HG02759 (cell line): ENCODE results near the gene CALML3.

Source experiments
- ATAC-seq: cut with Tn5 transposase; IDR thresholded peaks from one replicate; pipeline ENCODE4 v1.9.1; 2021; ENCODE audit warnings: mild to moderate bottlenecking, moderate library complexity; ENCODE audit not compliant: unreplicated experiment

CALML3 gene

DNA sequence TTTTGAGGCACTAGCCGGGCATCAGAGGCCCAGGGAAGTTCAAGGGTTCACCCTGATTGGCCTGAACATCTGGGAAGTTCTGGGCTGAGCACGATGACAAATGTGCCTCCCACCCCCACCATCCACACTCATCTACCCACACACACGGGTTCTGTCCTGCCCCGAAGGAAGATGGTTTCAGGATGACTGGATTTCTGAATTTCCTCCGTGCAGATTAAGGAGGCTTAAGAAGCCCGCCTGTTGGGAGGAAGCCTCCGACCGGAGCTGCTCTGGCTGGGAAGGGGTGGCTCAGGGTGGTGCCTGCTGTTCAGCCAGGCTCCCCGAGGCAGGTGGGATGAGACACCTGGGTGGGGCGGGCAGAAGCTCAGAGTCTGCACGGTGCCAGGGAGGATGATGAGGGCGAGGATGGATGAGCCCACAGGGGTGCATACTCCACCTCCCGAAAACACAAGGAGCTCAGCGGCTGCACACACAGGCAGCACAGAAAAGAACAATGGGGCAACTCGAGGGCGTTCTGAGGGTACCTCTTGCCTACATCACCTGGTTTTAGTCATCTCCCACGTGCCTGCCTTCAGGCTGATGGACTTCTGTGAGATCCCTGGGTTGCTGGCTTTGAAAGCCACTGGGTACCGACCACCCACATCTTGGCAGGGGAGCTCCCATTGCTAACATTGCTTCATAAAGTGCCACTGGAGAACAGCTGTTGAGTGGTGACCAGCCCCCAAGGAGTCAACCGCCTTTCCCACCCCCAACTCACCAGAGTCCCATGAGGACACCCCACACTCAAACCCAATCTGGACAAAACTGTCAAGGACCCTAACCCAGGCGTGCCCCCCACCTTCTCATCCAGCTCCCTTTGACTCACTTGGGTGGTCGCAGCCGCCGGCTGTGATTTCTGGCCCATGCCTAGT, 41.2 kb downstream of the CALML3 start:
- no peak for ATAC-seq

DNA sequence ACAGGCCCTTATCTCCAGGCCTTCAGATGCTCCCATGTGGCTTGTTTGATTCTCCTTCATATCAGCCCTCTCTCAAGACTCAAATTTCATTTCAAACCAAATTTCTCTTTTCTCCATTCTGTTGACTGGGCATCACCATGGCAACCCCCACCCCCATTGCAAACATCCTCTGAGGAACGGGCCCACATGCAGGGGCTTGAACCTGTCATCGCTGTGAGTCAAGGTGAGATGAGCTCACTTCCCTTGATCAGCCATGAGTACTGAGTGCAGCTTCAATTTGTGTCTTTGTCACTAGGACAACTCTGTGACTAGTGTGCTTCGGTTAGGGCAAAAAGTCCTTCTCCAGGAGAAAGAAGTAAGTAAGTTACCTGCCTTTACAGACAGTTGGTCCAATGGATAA, 41.9 kb downstream of the CALML3 start:
- ATAC-seq, result no peak

DNA sequence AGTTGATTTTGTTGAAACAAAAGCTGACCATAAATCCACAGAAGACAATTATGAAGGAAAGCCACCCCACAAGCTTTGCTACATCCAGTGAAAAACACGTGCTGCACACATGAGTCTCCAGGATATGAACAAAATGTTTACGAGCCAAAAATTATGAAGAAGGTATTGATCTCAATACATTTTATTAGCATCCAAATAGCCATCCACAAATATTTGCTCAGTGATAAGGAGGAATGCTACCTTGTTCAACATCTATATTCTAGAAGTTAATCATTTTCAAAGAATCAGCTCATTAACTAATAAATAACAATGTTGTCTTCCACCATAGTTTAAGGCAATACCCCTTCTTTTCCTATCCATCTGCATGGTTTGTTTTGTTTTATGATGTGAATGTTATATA, 42.7 kb downstream of the CALML3 start:
- ATAC-seq, result no peak

DNA sequence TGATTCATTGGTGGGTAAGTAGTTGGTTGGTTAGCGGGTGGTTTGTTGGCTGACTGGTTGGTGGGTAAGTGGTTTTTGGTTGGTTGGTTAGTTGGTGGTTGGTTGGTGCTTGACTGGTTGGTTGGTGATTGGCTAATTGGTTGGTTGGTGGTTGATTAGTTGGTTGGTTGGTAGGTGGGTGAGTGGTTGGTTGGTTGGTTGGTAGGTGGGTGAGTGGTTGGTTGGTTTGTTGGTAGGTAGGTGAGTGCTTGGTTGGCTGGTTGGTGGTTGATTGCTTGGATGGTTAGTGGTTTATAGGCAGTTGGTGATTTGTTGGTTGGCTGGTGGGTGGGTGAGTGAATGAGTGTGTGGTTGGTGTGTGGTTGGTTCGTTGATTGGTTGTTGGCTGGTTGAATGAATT, 44.2 kb downstream of the CALML3 start:
- ATAC-seq, result no peak

DNA sequence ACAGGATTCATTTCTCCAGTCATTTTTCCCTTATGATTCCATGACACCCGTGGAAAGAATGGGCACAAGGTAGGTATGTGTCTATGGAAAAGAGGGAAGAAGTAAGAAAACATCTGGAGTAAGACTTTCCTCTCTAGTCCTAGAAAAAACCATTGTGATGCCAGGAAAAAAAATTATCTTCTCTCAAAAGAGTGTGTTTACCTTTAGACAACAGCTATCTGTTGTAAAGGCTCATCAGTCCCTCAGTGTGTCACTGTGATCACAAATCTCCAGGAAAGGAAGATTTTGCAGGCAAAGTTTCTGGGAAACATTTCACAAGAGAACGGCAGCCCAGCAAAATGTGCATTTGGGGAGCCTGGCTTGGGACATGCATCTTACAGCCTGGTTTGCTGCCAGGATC, 44.8 kb downstream of the CALML3 start:
- ATAC-seq, result no peak

DNA sequence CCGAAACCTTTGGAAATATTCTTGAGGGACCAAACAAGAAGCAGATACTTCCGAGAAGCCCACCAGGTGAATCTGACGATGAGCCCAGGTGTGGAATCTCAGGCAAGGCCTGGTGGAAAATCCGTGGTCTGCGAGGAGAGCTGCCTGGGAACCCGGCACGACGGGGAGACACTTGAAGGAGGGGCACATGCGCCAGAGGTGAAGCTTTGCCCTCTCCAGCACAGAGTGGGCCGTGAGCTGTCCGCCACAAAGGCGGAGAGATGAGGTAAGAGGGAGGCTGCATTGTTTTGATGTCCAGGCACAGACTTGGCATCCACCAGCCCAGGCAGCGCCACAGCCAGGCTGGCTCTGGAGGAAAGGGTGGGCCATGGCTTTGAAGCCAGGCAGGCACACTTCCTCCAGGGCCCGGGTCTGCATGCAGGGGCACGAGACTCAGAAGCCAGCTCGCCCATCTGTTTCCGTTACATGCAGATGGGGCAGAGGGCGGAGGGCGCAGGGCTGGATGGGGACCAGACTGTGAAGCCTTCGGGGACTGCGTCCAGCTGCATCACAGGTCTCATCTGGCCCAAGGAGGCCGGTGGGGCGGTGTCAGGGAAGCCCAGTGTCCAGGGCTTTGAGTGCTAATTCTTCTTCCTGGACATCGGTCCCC, 45.4 kb downstream of the CALML3 start:
- no peak for ATAC-seq

DNA sequence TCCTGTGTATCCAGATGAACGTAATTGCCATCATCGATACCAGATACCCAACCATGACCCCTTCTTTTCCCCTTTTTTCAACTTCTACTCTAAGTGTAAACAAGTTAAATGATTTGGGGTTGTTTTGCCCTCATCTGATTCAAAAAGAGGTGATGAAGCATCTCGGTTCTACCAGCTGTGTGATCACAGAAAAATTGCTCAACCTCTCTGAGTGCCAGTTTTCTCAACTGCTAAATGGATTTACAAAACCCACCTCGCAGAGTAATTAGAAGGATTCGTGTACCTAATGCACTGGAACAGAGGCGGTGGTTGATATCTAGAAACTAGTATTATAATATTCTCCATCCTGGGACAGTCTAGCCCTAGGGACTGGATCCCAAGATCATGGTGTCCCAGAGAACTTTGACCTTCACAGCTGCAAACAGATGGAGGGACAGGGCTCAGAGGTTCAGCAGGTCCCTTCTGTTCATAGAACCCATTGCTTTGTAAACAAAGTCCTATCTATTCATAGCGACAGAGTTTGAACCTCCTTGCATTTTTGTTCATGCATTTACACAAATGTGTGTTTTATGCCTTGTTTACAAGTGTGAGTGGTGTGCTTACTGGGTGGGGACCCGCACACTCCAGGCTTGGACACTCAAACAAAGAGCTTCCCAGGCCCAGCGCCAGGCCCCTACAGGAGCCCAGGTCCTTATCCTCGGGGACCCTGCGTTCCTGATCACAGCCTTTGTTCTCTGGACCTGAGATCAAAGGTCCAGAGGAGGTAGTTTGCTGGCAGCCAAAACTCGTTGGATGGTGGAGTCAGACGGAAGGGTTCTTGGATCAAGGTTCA, 46.4 kb downstream of the CALML3 start:
- no peak for ATAC-seq

DNA sequence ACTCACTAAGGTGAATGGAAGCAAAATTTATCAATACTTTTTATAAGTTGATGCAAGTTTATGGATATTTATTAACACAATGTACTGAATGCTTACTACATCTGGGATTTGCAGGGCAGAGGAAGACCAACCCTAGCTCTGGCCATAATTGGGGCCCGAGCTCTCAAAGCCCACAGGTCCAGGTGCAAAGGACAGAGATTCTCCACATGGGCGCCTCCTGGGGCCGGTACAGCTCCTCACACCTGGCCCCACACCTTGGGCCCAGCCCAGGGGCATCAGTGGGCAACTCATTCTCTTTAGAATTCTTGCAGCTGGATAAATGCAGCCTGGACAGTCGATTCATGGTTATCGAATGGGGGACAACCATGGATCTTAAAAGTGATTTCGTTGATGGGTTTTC, 47.1 kb downstream of the CALML3 start:
- ATAC-seq, result no peak

DNA sequence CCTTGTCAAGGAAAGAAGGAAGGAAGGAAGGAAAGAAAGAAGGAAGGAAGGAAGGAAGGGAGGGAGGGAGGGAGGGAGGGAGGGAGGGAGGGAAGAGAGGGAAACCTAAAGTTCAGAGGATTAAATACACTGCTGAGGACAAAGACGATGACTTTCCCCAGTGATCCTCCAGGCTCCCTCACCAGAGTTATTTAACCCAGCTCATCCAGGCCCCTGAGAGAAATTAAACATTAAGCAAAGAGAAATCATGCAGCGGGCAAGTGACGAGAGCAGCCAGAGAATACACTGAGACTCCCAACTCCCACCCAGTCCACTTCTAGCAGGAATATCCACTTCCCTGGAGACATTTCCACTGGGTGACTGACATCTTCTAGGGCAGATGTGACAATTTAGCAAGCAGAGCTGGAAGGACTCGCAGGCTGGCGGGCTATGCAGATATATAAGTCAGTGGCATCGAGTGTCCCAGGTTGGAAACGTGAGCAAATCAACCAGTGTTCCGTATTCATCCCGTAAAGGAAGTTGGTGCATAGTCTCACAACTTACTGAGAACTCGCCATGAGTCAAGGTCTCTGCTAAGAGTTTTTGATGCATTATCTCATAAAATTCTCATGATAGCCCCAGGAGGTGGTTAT, 48.7 kb downstream of the CALML3 start:
- ATAC-seq, result no peak

DNA sequence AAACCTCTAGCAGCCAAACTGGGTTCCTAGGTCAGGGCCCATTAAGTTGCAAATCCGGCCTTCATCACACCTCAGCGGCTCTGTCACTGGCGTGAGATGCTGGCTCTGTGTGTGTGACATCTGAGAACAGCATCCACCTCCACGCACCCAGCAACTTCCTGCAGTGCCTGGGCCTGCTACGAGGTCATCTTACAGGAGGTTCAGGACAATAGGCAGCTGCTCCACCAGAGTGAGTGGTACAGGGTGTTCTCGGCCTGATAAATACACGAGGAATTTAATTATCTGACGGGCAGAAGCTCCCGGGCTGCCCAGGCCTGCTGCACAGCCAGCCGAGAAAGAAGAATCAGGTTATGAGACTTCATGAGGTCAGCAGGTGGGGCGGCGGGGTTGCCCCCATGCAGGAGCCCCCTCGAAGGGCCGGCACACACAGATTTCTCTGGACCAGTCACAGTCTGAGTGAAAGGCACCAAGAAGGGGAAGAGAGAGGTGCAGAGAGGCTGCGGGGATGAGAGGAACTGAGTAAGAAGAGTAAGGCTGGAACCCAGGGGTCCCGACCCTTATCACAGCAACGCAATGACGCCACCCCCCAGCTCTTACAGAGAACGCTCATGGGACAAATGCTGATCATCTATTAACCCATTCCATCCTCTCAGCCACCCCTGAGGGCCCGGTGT, 49.3 kb downstream of the CALML3 start:
- ATAC-seq, result no peak

DNA sequence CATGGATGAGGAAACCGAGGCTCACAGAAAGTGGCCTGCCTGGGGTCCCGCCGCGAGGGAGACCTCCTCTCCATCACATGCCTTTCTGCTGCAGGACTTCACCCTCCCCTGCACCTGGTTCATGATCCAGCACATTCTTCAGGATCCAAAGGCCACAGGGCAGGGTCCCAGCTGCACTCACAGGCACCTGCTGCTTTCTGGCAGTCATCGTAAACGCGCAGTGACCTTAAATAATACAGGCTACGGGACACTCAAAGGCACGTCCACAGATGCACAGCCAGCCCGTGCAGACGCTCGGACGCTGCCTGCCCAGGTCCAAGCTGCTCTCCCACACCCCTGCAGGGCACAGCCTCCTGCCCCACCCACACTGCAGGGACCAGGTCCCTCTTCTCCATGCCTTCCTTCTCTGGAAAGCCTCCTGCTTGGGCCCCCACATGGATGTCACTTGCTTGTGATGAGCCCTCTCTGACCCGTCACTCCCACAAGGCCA, 49.9 kb downstream of the CALML3 start:
- no peak for ATAC-seq

DNA sequence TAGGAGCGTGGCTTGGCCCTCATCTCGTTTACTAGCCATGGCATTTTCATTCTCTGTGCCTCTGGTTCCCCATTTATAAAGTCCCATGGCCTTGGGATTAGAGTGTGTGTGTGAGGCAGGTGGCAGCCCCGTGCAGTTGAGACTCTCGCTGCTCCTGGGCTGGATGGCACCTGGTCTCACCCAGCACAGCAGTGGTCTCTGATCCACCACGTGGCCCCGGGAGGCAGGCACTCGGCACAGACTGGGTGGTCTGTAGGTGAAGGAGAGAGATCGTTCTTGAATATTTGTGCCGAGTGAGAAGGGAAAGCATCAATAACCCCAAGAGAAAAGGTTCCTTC, 50.4 kb downstream of the CALML3 start:
- no peak for ATAC-seq

DNA sequence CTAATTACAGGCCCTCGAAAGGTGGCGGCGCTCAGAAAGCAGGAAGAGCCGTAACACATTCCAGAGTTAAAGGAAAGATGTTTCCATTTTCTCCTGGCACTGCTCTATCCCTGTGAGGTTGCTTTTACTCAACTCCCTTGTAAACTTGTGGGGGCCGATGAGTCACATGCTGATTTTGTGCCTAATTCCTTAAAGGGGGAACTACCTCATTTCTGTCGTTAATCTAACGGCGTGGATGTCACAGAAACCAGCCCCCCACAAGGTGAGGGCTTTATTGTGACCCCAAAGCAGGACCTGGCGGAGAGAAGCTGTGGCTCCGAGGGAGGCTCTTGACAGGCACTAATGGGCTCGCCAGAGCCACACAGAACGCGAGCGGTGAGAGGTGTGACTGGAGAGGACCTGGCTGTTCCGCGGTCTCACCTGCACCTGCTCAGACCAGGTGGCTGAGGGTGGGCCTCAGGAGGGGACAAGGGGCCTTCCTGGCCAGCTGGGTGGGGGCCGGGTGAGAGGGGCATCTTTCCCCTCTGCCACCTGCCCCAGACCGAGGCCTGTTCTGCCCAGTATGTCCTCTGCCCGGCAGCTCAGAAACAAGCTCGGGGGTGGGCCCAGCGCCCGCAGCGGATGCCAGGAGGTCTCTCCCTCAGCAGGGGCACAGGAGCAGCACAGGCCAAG, 50.9 kb downstream of the CALML3 start:
- ATAC-seq, result no peak

DNA sequence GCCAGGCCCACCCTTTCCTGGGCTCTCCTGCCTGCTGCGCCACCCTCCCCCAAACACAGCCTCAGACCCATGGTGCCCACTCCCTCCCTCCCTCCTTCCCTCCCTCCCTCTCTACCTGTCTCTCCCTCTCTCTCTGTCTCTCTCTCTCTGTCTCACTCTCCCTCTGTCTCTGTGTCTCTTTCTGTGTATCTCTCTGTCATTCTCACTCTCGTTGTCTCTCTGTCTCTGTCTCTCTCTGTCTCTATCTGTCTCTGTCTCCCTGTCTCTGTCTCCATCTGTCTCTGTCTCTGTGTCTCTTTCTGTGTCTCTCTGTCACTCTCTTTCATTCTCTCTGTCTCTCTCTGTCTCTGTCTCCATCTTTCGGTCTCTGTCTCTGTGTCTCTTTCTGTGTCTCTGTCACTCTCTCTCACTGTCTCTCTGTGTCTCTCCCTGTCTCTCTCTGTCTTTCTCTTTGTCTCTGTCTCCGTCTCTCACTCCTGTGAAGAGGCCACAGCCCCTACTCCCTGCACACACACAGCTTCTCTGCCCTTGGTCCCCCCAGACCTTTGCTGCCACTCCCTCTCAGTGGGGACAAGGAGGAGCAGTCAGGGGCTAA, 51.5 kb downstream of the CALML3 start:
- no peak for ATAC-seq
